Activated T-helper 1 cell treated with Interleukin-2 at 50 U/mL for 16 hours (primary cell): ENCODE measurements around the gene KCNH2.
"Not testable (repeated sequence)": the region's sequence is repeated elsewhere in the genome, so short reads cannot be mapped to it uniquely, and the experiment has no call there.

ENCODE experiments used
- DNase-seq: peaks from one replicate; pipeline ENCODE4 v3.0.0-alpha.2; 2020; ENCODE audit warnings: low read depth

Gene KCNH2

GRCh38 chr7:150978126-150978789 lies at the start of gene KCNH2:
KCNH2 (minus strand) TSS chr7:150978321; CDS start chr7:150977913, 408 bp downstream.
- no peak for DNase-seq

- not testable (repeated sequence) for DNase-seq
Observed at GRCh38 chr7:151027728-151028130, 49.6 kb upstream of the KCNH2 start.

- not testable (repeated sequence) for DNase-seq
Observed at GRCh38 chr7:151026771-151027727, 48.9 kb upstream of the KCNH2 start.

- no peak for DNase-seq
Observed at GRCh38 chr7:151025924-151026671, 48.0 kb upstream of the KCNH2 start.

- DNase-seq, result no peak
Observed at GRCh38 chr7:151024435-151025056, 46.4 kb upstream of the KCNH2 start, which contains the start of gene ATG9B. ATG9B (minus strand) TSS chr7:151024494; CDS start chr7:151024423, 71 bp downstream.

GRCh38 chr7:151023232-151023631 lies 45.1 kb upstream of the KCNH2 start:
- DNase-seq, result no peak

GRCh38 chr7:151020231-151020630 lies 42.1 kb upstream of the KCNH2 start:
- no peak for DNase-seq

GRCh38 chr7:151019130-151019447 lies 41.0 kb upstream of the KCNH2 start:
- no peak for DNase-seq

GRCh38 chr7:151018421-151019129 lies 40.5 kb upstream of the KCNH2 start:
- DNase-seq, result no peak

- DNase-seq, result peak; percentile 65
Observed at GRCh38 chr7:151017953-151018420, 39.9 kb upstream of the KCNH2 start.

- no peak for DNase-seq
Observed at GRCh38 chr7:151017370-151017952, 39.3 kb upstream of the KCNH2 start.

GRCh38 chr7:151016942-151017341 lies 38.8 kb upstream of the KCNH2 start:
- DNase-seq, result no peak

- no peak for DNase-seq
Observed at GRCh38 chr7:151016505-151016904, 38.4 kb upstream of the KCNH2 start.

GRCh38 chr7:151015967-151016366 lies 37.8 kb upstream of the KCNH2 start:
- DNase-seq, result no peak

GRCh38 chr7:151014950-151015349 lies 36.8 kb upstream of the KCNH2 start:
- DNase-seq, result no peak

GRCh38 chr7:151013733-151014497 lies 35.8 kb upstream of the KCNH2 start:
- DNase-seq, result peak; percentile 84

- no peak for DNase-seq
Observed at GRCh38 chr7:151013356-151013732, 35.2 kb upstream of the KCNH2 start.

- DNase-seq, result no peak
Observed at GRCh38 chr7:151012911-151013347, 34.8 kb upstream of the KCNH2 start.

GRCh38 chr7:151012031-151012692 lies 34.0 kb upstream of the KCNH2 start:
- DNase-seq, result no peak
